CD4-positive, alpha-beta T cell treated with Interleukin-17A for 1 hour (primary cell): Measurements from ENCODE around the gene ADARB2.
"Not testable (repeated sequence)": the region's sequence is repeated elsewhere in the genome, so short reads cannot be mapped to it uniquely, and the experiment has no call there.

Experiments
- DNase-seq: peaks from one replicate; pipeline ENCODE4 v3.0.0-alpha.2; 2020

Gene ADARB2

DNA sequence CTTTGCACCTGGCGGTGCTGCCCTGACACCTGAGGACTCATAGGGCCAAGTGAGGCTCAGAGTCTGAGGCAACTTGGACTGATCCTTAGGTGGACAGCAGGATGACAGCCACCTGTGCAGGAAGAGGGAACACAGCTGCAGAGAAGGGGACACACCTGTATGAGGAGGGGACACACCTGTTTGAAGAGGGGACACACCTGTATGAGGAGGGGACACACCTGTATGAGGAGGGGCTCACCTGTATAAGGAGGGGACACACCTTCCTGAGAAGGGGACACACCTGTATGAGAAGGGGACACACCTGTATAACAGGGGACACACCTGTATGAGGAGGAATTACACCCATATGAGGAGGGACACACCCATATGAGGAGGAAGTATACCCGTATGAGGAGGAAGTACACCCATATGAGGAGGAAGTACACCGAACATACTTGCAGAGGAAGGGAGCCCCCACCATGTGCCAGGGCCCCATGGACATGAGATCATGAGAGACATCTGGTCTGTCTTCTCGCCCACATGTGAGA, 285.9 kb downstream of the ADARB2 start:
- DNase-seq, result no peak

DNA sequence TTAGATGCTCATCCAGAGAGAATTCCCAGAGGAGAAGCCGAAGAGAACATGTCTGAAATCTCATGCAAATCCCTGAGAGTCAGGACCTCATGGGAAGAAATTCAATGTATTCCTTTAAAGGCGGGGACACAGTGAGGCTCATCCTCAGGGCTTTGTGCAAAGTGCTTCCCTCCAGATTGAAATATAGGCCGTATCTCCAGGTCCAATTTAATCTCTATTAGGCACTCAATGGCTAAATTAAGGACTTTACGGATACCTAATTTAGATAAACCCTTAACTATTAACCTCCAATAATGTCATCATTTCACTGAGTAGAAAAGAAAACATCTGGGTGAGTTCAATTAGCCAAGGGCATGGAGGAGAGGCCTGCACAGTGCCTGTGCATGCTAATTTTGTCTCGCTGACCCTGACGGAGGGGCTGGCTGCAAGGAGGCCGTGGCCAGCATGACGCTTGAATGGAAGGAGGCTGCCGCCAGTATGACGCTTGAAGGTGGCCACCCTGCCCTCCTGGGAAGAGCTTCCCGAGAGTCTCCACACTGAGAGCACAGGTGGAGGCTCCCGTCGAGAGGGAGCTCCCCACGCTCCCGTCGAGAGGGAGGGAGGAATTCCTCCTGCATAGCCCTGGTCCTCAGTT, 287.6 kb downstream of the ADARB2 start:
- DNase-seq, result no peak

DNA sequence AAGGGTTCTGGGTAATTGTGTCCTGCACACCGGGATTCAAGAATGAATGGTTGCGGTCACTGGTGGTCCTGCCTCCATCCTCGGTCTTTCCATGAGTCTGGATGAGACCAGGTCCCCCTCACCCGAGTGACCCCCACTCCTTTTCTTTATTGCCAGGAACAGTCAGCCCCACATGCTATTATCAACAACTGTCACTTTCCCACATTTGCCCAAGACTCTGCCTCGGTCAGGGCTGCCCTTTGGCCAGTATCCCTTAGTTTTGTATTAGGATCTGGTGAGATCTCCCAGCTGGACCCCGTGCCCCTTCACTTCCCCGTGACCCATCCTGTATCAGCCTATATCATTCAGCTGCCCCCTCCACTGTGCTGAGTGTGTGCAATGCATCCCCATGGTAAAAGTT, 288.3 kb downstream of the ADARB2 start:
- DNase-seq, result no peak

DNA sequence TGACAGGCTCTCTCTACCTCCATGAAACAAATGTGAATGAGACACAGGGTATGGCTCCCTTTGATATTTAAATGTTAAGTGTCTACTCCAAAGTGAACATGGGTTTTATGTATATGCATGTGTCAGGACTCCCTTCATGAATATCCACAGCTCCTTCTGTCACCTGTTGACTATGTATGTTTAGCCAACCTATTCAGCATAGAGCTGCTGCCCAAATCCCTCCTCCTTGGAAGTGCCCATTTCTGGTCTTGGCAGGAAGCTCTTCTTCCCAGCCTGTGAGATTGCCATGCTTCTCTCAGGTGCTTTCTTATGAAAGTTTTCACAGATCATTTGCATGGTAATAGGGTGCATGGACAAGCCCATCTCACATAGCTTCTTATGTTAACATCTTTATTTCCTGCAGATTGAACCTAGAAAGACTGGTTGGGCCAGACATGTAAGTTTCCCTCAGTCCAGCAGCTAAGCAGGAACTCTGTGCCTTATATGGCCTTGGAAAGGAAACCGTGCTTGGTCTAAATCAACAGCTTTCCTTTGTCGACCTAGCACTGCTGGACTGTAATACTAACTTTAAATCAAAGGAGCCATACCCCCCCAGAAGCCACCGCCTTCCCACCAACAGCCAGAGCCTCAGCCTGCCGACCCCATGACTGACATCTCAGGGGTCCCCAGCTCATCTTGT, 288.9 kb downstream of the ADARB2 start:
- no peak for DNase-seq

DNA sequence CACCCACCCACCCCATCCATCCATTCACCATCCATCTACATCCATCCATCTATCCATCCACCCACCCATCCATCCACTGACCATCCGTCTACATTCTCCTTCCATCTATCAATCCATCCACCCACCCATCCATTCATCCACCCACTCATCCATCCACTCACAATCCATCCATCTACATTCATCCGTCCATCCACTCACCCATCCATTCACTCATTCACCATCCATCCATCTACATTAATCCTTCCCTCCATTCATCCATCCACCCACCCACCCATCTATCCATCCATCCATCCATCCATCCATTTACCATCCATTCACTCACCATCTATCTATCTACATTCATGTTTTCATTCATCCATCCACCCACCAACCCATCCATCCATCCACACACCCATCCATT, 292.5 kb downstream of the ADARB2 start:
- no peak for DNase-seq

DNA sequence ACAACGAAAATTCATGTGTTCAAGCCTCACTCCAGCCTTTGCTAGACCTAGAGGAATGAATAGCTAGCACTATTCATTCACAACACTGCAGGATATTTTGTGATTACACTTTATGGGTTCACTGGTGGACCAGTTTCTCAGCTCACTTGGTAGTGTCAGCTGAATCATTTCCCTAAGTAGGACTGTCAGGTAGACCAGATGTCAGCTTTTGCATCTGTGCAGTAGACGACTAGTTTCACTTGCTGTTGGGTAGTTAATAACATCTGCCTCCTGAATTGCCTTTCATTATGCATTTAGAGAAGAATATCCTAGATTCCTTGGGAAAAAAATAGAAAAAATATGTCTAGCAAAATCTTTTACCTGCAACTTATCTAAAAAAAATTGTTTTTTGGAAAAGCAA, 296.4 kb downstream of the ADARB2 start:
- no peak for DNase-seq

DNA sequence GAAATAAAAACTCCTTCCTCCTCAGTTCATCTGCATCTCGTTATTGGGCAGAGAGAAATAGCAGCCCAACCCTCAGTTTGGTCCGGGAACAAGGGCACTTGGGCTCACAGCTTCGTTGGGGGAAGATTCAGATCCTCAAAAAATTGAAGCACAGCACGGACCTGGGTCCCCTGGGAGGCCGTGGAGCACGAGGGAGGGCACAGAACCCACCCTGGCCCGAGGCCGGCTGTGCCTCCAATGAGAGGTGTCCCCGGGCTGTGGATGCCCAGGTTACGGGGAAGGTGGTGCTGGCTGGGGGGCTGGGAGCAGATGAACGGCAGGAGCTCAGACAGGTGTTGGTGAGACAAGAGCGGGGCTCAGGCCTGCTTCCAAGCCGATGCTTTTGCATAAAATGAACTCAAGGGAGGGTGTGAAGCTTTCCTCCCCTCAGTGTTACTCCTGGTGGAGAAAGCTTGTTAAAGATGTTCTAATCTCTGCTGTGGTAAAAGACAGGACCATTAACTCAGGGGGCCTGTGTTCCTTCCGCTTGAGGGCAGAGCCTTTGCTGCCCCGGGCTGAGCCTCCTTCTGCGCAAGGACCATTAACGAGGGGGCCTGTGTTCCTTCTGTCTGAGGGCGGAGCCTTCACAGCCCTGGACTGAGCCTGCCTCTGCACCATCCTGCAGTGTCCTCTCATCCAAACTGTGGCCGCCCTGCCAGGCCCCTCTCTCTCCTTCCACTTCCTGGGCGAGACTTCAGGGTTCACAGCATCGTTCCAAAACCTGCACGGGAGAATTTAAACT, 302.2 kb downstream of the ADARB2 start:
- DNase-seq, result no peak

DNA sequence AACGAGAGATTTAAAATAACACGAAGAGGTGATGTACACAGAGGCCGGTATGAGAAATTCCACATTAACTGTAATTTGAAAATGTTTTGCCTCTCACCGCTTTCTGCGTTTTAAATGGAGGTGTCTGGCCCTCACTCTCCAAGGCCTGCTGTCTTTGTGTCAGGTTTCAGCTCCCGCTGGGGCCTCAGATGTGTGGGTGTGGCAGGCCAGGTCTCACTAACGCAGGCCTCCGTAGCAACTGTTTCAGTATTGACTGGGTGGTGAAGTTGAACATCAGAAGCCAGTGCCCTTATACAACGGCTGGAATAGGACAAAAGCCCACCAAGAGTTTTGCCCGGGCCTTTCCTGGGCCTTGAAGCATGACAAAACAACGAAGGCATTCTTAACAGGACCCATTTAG, 303.1 kb downstream of the ADARB2 start:
- no peak for DNase-seq

DNA sequence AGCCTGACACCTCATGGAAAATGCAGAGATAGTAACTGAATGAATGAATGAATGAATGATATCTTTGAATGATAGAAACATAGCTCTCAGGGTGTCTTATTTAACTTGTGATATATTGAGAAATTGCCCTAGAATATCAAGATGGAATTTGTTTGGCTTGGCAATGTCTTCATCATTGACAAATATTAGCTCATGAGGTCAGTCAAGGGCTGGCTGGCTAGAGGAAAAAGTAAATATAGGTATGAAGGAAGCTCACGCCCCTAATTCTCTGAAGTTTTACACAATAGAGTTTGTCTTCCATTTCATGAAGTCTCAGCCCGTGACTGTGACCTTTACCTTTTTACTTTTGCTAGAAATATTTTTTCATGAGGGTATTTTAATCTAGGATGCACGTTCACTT, 305.2 kb downstream of the ADARB2 start:
- no peak for DNase-seq

DNA sequence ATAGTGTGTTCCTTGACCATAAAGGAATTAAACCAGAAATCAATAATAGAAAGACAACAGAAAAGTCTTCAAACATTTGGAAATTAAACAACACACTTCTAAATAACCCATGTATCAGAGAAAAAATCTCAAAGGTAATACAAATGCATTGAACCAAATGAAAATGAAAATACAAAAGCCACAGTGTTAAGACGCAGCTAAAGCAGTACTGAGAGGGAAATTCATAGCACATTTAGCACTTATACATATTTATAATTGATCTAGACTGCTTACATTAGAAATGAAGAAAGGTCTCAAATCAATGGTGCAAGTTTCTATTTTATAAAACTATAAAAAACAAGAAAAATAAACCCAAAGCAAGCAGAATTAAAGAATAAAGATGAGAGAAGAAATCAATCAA, 306.1 kb downstream of the ADARB2 start:
- DNase-seq, result no peak

DNA sequence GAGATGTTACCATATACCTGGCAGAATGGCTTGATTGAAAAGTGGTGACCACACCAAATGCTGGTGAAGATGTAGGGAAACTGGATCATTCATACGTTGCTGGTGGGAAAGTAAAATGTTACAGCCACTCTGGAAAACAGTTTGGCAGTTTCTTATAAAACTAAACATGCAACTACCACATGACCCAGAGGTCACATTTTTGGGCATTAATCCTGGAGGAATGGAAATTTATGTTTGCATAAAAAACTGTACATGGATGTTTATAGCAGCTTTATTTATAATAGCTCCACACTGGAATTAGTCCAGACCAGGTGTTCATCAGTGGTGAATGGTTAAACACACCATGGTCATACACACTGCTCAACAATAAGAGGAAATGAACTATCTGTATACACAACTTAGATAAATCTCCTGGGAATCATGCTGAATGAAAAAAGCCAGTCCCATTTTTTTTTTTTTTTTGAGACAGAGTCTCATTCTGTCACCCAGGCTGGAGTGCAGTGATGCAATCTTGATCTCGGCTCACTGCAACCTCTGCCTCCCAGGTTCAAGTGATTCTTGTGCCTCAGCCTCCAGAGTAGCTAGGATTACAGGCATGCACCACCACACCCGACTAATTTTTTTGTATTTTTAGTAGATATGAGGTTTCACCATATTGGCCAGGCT, 309.7 kb downstream of the ADARB2 start:
- not testable (repeated sequence) for DNase-seq

DNA sequence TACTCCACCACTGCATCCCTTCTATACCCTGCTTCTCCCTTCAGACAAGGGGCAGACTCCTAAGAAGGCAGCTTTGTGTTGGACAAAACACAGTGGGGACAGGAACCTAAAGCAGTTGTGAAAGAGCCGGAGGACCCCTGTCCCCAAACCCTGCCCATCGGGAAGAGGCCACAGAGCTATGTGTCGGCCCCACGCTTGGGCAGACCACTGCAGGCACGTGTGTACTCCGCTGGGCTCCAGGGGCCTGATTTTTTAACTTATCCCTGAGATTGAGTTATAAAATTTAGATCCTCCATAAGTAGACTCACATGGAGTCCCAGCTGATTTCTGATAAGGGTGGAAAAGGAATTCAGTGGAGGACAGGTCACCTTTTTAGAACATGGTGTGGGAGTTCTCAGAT, 310.5 kb downstream of the ADARB2 start:
- no peak for DNase-seq

DNA sequence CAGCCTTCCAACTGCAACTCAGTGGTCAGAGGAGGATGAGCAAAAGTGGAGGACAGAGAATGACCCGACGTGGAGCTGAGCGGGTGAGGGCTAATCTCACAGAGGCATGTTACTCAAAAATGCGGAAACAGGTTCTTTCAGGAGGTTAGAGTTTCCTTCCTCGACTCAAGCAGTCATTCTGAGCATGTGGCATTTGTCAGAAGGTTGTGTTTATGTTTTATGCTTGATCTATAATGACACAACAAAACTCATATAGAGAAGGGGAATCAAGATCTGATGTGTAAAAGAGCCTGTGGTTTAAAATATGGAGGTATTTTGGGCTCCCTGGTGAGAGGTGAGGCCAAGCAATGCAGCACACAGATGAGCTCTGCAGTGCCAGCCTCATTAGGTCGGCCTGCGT, 311.4 kb downstream of the ADARB2 start:
- DNase-seq, result no peak

DNA sequence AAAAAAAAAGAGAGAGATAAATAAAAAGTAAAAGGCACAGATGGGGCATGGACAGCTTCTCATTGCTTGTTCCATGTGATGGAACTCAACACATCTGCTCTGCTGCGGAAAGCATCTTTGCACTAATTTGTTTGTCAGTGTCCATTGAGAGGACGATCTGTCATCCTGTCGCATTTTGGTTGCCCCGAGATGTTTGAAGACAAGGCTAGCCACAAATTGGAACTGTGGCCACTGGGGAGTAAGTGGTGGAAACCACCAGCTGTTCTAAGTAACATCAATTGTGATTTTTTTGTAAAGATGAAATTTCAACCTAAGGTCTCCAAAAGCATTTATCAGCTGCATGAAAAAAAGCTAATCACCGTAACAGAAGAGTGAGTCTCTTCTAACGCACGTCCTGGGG, 312.7 kb downstream of the ADARB2 start:
- no peak for DNase-seq

DNA sequence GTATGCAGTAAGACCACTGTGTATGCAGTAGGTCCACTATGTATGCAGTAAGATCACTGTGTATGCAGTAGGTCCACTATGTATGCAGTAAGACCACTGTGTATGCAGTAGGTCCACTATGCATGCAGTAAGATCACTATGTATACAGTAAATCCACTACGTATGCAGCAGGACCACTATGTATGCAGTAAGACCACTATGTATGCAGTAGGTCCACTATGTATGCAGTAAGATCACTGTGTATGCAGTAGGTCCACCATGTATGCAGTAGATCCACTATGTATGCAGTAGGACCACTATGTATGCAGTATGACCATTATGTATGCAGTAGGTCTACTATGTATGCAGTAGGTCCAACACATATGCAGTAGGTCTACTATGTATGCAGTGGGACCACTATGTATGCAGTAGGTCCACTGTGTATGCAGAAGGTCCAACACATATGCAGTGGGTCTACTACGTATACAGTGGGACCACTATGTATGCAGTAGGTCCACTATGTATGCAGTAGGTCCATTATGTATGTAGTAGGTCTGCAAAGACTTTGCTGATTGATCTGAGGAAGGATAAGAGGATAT, 313.6 kb downstream of the ADARB2 start:
- no peak for DNase-seq

DNA sequence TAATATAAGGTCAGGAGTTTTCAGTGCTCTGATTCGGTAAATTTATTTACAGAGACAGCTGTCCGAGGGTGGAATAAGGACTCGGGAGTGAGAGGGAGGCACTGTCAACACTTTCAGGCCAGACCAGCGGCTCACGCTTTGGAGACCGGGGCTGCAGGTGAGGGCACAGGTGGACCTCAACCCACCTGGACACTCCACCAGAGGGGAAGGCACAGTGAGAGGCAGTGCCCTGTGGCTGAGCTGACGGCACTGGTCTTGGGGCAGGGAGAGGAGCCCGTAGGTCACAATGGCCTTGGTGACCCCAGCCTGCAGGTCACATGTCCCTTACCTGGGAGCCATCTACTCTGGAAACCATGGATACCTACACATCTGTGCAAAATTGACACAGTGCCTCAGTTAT, 315.1 kb downstream of the ADARB2 start:
- DNase-seq, result no peak

DNA sequence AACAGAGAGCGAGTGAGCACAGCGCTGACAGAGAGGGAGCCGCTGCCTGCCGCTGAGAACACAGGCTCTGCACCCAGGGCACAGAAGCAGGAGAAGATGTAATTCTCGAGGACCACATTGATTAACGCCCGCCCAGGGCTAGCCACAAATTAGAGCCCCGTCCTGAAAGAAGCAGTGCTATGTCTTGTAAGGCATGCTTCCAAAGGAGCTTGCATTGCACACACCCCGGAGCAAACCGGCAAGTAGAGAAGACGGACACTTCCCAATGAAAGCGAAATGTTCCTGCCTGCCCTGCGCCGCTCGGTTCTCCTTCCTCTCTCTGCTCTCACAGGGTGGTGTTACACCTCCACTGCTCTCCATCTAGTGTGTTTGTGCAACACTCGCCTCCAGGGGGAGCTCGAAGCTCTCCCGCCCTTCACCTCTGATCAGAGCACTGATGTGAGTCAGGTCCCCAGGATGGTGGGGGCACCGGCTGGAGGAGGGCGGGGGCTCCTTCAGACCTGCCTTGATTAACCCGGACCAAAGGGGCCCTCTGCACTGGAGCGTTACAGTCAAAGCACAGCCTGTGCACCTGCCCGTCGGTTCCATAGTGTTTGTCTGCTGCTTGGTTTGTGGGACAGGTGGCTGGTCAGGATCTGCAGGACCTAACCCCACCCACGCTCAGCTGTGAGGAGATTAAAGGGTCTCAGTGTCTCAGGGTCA, 316.5 kb downstream of the ADARB2 start:
- DNase-seq, result peak; percentile 30

DNA sequence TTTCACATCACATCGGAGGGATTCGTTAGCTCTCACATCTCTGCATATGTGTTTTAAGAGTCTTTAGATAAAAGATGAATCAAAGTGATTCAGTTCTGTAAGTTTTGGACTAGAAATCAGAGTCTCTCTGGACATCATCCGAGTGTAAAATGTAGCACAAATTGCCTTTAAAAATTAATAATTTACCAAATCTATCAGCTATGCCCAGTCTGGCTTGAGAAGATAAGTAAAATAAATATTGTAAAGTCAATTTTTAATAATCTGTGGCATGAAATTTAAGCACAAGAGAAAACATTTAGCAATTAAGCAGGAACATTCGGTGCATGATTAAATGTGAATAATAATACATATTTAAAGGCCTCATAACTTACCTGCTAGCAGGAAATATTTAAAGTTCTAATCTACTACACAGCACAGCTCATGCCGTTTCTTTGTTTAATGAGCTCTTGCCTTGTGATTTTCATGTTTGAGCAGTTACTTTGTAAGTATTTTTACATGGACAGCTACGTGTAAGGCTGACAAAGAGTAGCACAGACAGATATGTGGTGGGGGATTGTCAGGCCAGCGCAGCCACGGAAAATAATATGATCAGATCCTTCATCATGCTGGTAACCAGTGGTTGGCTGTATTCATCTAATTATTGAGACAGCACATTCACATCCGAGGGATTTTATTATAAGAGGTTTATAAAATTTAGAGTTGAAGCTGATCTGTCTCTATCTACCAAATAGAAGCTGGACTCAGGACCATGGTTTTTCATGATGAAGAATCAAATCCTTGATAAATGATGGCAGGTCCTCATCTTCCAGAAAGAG, 317.3 kb downstream of the ADARB2 start:
- DNase-seq, result no peak

DNA sequence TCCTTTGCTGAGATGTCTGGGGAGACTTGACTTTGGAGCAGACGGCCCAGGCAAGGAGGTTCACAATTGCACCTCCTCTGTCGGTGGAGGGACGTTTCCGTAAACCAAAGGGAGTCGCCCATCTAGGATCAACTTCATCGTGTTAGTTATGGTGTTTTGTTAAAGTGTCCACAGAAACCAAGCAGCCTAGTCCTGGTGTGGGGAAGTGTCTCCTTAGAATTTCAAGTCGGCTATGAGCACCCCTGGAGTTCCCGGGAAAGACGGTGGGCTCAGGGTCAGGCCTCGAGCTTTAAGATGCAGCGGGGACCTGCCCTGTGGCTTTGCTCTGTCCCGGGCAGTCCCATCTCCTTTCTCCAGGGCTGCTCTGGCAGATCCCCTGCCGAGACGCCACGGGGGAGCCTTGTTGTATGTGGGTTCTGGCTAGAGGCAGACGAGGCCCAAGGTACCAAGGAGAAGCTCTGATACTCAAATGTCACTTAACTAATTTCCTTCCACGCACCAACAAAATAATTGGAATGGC, 319.2 kb downstream of the ADARB2 start:
- no peak for DNase-seq

DNA sequence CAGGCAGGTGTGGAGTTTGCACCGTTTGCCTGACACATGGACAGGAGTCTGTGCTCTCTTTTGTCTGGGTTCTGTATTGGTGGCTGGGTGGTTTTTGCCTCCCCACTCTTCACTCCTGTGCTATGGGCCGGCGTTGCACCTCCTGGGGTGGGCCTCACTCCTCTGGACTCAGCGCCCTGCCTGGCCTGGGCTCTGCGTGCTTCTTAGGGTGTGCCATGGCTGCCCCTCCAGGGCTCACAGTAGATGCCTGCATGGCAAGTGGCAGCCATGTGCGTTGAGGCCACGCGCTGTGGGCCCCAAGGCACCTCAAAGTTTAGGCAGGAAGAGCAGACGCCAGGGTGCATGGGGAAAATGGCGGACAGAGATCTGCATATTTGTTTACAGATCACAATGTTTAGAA, 319.8 kb downstream of the ADARB2 start:
- no peak for DNase-seq

DNA sequence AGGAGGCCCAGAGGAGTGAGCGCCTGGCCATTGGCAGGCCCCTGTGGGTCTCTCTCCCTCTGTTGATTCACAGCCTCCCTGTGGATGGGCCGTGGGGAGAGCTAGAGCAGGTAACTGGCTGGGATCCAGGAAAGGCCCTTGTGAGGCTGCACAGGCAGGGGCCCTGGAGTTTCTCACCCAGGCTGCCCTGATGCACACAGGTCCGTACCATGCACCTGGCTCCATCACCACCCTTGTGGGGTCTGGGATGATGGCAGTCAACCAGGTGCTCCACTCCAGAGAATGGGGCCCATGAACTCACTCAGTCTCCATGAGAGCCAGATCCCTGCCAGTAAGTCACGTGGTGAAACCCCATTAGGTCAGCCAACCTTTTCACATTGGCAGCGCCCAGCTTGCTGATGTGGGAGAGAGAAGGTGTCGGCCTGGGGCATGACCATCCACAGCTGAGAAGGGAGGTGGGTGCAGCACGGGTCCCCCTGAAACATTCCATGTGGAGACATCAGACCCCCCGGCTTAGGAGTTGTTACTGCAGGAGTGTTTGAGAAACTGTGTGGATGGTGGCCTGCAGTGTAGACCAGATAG, 320.8 kb downstream of the ADARB2 start:
- DNase-seq, result no peak
